Liver (tissue), 9 donors: Measurements from ENCODE around the gene UPK3A. TPM values are rescaled to one million over a fixed set of nuclear protein-coding genes. Genes with fewer than 3 reads are reported as not detected.

Experiments used
- DNase-seq: peaks from one replicate; pipeline ENCODE4 v3.0.0-alpha.2; 2017; ENCODE audit warnings: low spot score
- H3K27ac ChIP-seq, 2 donors: one replicate each; pipeline ENCODE4 v1.7.0; 2013; ENCODE audit warnings: inconsistent platforms in 2 of 2, low read length in 2 of 2, control low read depth in 1 of 2, low read depth in 1 of 2, mild to moderate bottlenecking in 1 of 2
- H3K27me3 ChIP-seq, 4 donors: one replicate each; pipeline versions ENCODE4 v1.6.1 to v1.7.0; 2013; ENCODE audit warnings: low read length in 3 of 4, inconsistent platforms in 1 of 4, mild to moderate bottlenecking in 1 of 4, moderate library complexity in 1 of 4; ENCODE audit not compliant: control insufficient read depth in 4 of 4, insufficient read depth in 4 of 4
- H3K36me3 ChIP-seq, 4 donors: one replicate each; pipeline versions ENCODE4 v1.6.1 to v1.7.0; 2013; ENCODE audit warnings: low read length in 3 of 4, mild to moderate bottlenecking in 3 of 4, low read depth in 1 of 4, moderate library complexity in 1 of 4; ENCODE audit not compliant: control insufficient read depth in 4 of 4, insufficient read depth in 3 of 4
- H3K4me1 ChIP-seq, 4 donors: one replicate each; pipeline versions ENCODE4 v1.6.1 to v1.7.0; 2013; ENCODE audit warnings: low read length in 3 of 4, mild to moderate bottlenecking in 3 of 4, moderate library complexity in 1 of 4; ENCODE audit not compliant: control insufficient read depth in 4 of 4, insufficient read depth in 4 of 4
- H3K4me3 ChIP-seq, 3 donors: one replicate each; pipeline versions ENCODE4 v1.6.1 to v1.7.0; 2013; ENCODE audit warnings: low read length in 3 of 3, control low read depth in 1 of 3, low read depth in 1 of 3, mild to moderate bottlenecking in 1 of 3
- H3K9ac ChIP-seq, 2 donors: one replicate each; pipeline ENCODE4 v1.7.0; 2013; ENCODE audit warnings: low read length in 2 of 2, mild to moderate bottlenecking in 2 of 2, moderate library complexity in 2 of 2, control low read depth in 1 of 2, low read depth in 1 of 2
- H3K9me3 ChIP-seq, 4 donors: one replicate each; pipeline versions ENCODE4 v1.6.1 to v1.7.0; 2013; ENCODE audit warnings: low read length in 3 of 4; ENCODE audit not compliant: control insufficient read depth in 4 of 4
- ATF3 ChIP-seq: IDR thresholded peaks from 2 replicates; pipeline ENCODE4 v1.6.1; 2016; ENCODE audit warnings: antibody characterized with exemption
- CTCF ChIP-seq: fragments of 150-350 bp; IDR thresholded peaks from 2 replicates; pipeline ENCODE4 v1.5.1; 2017; ENCODE audit warnings: improper control_type of control experiment, low read depth, low read length; ENCODE audit not compliant: missing input control
- EGR1 ChIP-seq, 2 donors: IDR thresholded peaks; 2 replicates each; pipeline ENCODE4 v1.6.1; 2016 to 2018; ENCODE audit warnings: antibody characterized with exemption in 2 of 2, low read depth in 2 of 2
- FOXA1 ChIP-seq: IDR thresholded peaks from 2 replicates; pipeline ENCODE4 v1.6.1; 2016; ENCODE audit warnings: antibody characterized with exemption
- FOXA2 ChIP-seq: IDR thresholded peaks from 2 replicates; pipeline ENCODE4 v1.6.1; 2016; ENCODE audit warnings: antibody characterized with exemption
- GABPA ChIP-seq, 2 donors: IDR thresholded peaks in 1 of 2; conservative IDR thresholded peaks in 1 of 2; 2 replicates each; pipeline ENCODE4 v1.6.1; 2016; ENCODE audit warnings: antibody characterized with exemption in 2 of 2, mild to moderate bottlenecking in 1 of 2, moderate library complexity in 1 of 2
- HNF4A ChIP-seq, 2 donors: conservative IDR thresholded peaks; 2 replicates each; pipeline ENCODE4 v1.6.1; 2016; ENCODE audit warnings: antibody characterized with exemption in 2 of 2, mild to moderate bottlenecking in 2 of 2
- HNF4G ChIP-seq: IDR thresholded peaks from 2 replicates; pipeline ENCODE4 v1.6.1; 2016; ENCODE audit warnings: antibody characterized with exemption
- NR2F2 ChIP-seq: IDR thresholded peaks from 2 replicates; pipeline ENCODE4 v1.6.1; 2016; ENCODE audit warnings: antibody characterized with exemption
- RAD21 ChIP-seq, 2 donors: IDR thresholded peaks; 2 replicates each; pipeline ENCODE4 v1.6.1; 2016; ENCODE audit warnings: antibody characterized with exemption in 2 of 2, mild to moderate bottlenecking in 2 of 2
- REST ChIP-seq: IDR thresholded peaks from 2 replicates; pipeline ENCODE4 v1.6.1; 2016; ENCODE audit warnings: antibody characterized with exemption, mild to moderate bottlenecking
- TAF1 ChIP-seq: conservative IDR thresholded peaks from 2 replicates; pipeline ENCODE4 v1.6.1; 2016; ENCODE audit warnings: antibody characterized with exemption, mild to moderate bottlenecking
- ZBTB33 ChIP-seq: IDR thresholded peaks from 2 replicates; pipeline ENCODE4 v1.6.1; 2016; ENCODE audit warnings: antibody characterized with exemption
- WGBS: extraction: QIAGEN DNeasy Blood & Tissue Kit; methylation state at CpG from one replicate; pipeline ENCODE4 v1.1.7; 2013; 5-methylcytosine and 5-hydroxymethylcytosine counted together
- polyA plus RNA-seq, 2 donors: library from polyadenylated mRNA; stranded (reverse) in 1 of 2; unstranded in 1 of 2; fragments of 200-250 nt in 1 of 2; fragments of >200 nt in 1 of 2; fragmentation: Nextera tagmentation in 1 of 2; extraction: Ambion mirVana in 1 of 2; gene quantifications; one replicate each; pipeline versions ENCODE4 v1.2.1 to v1.2.3, GENCODE V29; 2013 to 2015
- total RNA-seq, 2 donors: library from RNA; depleted of rRNA; stranded (reverse); fragments of >200 nt; gene quantifications; one replicate each; pipeline ENCODE4 v1.2.3, GENCODE V29; 2014
- donor health status: healthy.
- donor health status: healthy.
- donor health status: healthy.
- donor health status: healthy.
- donor health status: healthy.

Gene UPK3A
- total RNA-seq (under 1 TPM in 1 of 2 donors, not detected in 1; 0.42 TPM), polyA plus RNA-seq (not detected)

- DNase-seq, result peak; percentile 72
- 9% methylated on average over 46 of the region's 46 CpGs for WGBS
- no peaks in the 10 kb centered on the region for H3K9me3 ChIP-seq
- H3K9ac ChIP-seq, result no peak within 1 kb of the TSS
- H3K4me1 ChIP-seq, result peaks cover 0 to 5% (median 3%) of the 10 kb centered on the region in 4 donors
- H3K36me3 ChIP-seq, result no peaks in the 10 kb centered on the region
- peak within 1 kb of the TSS in 1 of 3 donors; percentile 39 for H3K4me3 ChIP-seq
- H3K27ac ChIP-seq, result no peak within 1 kb of the TSS
- H3K27me3 ChIP-seq, result no peaks in the 10 kb centered on the region
- TF ChIP-seq NR2F2 (no peak), TAF1 (no peak), EGR1 (IDR thresholded peaks at IDR 0.05; ENCODE audit: low read depth in 2 of 2) (peak in 1 of 2 donors; percentile 19)
Observed at GRCh38 chr22:45284705-45285262, at the start of gene UPK3A. TSS of gene UPK3A (plus strand) at chr22:45284949. CDS start at chr22:45285014, 65 bp downstream.

GRCh38 chr22:45235101-45235777 lies 49.5 kb upstream of the UPK3A start:
- no peak for DNase-seq
- H3K27ac ChIP-seq, result no peak overlapping the region
- no peak overlapping the region for H3K4me3 ChIP-seq
- 81% methylated on average over 23 of the region's 23 CpGs for WGBS
- H3K27me3 ChIP-seq, result no peaks in the 10 kb centered on the region
- no peaks in the 10 kb centered on the region for H3K9me3 ChIP-seq
- H3K9ac ChIP-seq, result no peak overlapping the region
- TF ChIP-seq TAF1, result no peak
- TF ChIP-seq FOXA1, result no peak
- TF ChIP-seq FOXA2, result no peak
- no peak for TF ChIP-seq CTCF
- no peak for TF ChIP-seq RAD21 (IDR thresholded peaks at IDR 0.05)
- no peak for TF ChIP-seq ATF3
- no peak for TF ChIP-seq HNF4G
- TF ChIP-seq NR2F2, result no peak
- no peak for TF ChIP-seq REST
- TF ChIP-seq HNF4A (conservative IDR thresholded peaks at IDR 0.05), result no peak
- TF ChIP-seq ZBTB33, result no peak
- TF ChIP-seq GABPA (IDR thresholded peaks at IDR 0.05 in 1 of 2, conservative IDR thresholded peaks at IDR 0.05 in 1 of 2), result no peak
- no peak for TF ChIP-seq EGR1 (IDR thresholded peaks at IDR 0.05; ENCODE audit: low read depth in 2 of 2)
- no peaks in the 10 kb centered on the region for H3K36me3 ChIP-seq
- peaks cover 16 to 42% (median 25%) of the 10 kb centered on the region in 4 donors for H3K4me1 ChIP-seq
